Stomach (tissue), 9 donors: ENCODE data around the gene FRY. TPM values are rescaled to one million over a fixed set of nuclear protein-coding genes. Genes with fewer than 3 reads are reported as not detected.
A peak's percentile ranks its signal among the peaks of the same experiment; 100 is the strongest.

Experiments used
- DNase-seq, 2 donors: peaks; one replicate each; pipeline versions ENCODE4 v3.0.0 to v3.0.0-alpha.2; 2013 to 2019
- H3K27ac ChIP-seq, 5 donors: fragments of 200-600 bp in 4 of 5; sonication (generic) in 4 of 5; one replicate each; pipeline ENCODE4 v1.5.1; 2013 to 2019; ENCODE audit warnings: mild to moderate bottlenecking in 1 of 5, moderate library complexity in 1 of 5
- H3K27me3 ChIP-seq, 3 donors: fragments of 200-600 bp; sonication (generic); one replicate each; pipeline ENCODE4 v1.5.1; 2017 to 2019; ENCODE audit warnings: mixed run types in 1 of 3
- H3K36me3 ChIP-seq, 4 donors: fragments of 200-600 bp; sonication (generic); 1 replicate in 3 of 4; 2 replicates in 1 of 4; pipeline ENCODE4 v1.5.1; 2016 to 2019
- H3K4me1 ChIP-seq, 4 donors: fragments of 200-600 bp; sonication (generic); one replicate each; pipeline ENCODE4 v1.5.1; 2016 to 2019
- H3K4me3 ChIP-seq, 4 donors: fragments of 200-600 bp; sonication (generic) in 3 of 4; one replicate each; pipeline ENCODE4 v1.5.1; 2016 to 2019; ENCODE audit warnings: mild to moderate bottlenecking in 1 of 4
- H3K9me3 ChIP-seq, 4 donors: fragments of 200-600 bp; sonication (generic); one replicate each; pipeline ENCODE4 v1.5.1; 2016 to 2019
- EP300 ChIP-seq: sonication (generic); formaldehyde crosslinking; IDR thresholded peaks from one replicate; pipeline ENCODE4 v1.6.1; 2017; ENCODE audit warnings: antibody characterized with exemption
- POLR2A ChIP-seq, 4 donors: fragments of 450-650 bp; IDR thresholded peaks; one replicate each; pipeline ENCODE4 v1.6.1; 2016; ENCODE audit warnings: antibody characterized with exemption in 4 of 4, control low read depth in 2 of 4, mild to moderate bottlenecking in 1 of 4, moderate library complexity in 1 of 4
- POLR2AphosphoS5 ChIP-seq, 3 donors: sonication (generic); formaldehyde crosslinking; IDR thresholded peaks; one replicate each; pipeline ENCODE4 v1.6.1; 2016; ENCODE audit warnings: antibody characterized with exemption in 3 of 3
- WGBS, 5 donors: extraction: QIAGEN DNeasy Blood & Tissue Kit in 3 of 5; methylation state at CpG; one replicate each; pipeline versions ENCODE4 v1.1.5 to v1.1.7; 2013 to 2018; 5-methylcytosine and 5-hydroxymethylcytosine counted together
- intact Hi-C: fragments of 100-400 bp; cut with DNase I; formaldehyde crosslinking; loops from one replicate; pipeline ENCODE4 v1.15.1; 2023; ENCODE audit warnings: low total_unique reads
- polyA plus RNA-seq, 3 donors: library from polyadenylated mRNA; stranded (reverse); fragments of 200-250 nt; gene quantifications; one replicate each; pipeline ENCODE4 v1.2.3, GENCODE V29; 2013
- total RNA-seq, 5 donors: library from RNA; depleted of rRNA; stranded (reverse); fragments of >200 nt; gene quantifications; one replicate each; pipeline versions ENCODE4 v1.1.0 to v1.2.3, GENCODE V29; 2014 to 2016
- TF ChIP-seq, protein P1 (sequence below), 7 experiments: fragments of 450-650 bp in 4 of 7; fragments of 200-600 bp in 3 of 7; sonication (generic) in 3 of 7; IDR thresholded peaks; one replicate each; pipeline ENCODE4 v1.5.1; 2016 to 2019; ENCODE audit warnings: antibody characterized with exemption in 7 of 7, control low read depth in 2 of 7, mild to moderate bottlenecking in 1 of 7
- donor health status: healthy with polysubstance abuse.
- donor health status: Bipolar disorder and iron deficiency.
- donor health status: healthy.

Gene FRY
- total and polyA plus RNA-seq, 8 donors = 3.5 to 97.1 (median 16.4) TPM

DNA sequence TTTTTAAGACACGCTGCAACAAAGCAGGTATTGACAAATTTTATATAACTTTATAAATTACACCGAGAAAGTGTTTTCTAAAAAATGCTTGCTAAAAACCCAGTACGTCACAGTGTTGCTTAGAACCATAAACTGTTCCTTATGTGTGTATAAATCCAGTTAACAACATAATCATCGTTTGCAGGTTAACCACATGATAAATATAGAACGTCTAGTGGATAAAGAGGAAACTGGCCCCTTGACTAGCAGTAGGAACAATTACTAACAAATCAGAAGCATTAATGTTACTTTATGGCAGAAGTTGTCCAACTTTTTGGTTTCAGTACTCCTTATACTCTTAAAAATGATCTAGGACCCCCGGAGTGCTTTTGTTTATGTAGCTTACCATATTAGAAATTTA lies 284.9 kb downstream of the FRY start:
- Histone ChIP-seq H3K9me3 (no peaks in the 10 kb centered on the region), H3K4me3 (peak overlapping the region; percentile 77 to 99 (median 78)), H3K27ac (peak overlapping the region in 2 of 5 donors; percentile 95 to 99), H3K4me1 (peaks cover 0 to 14% (median 8%) of the 10 kb centered on the region in 4 donors), H3K36me3 (no peaks in the 10 kb centered on the region), H3K27me3 (no peaks in the 10 kb centered on the region)
- intact Hi-C loops = no loop called here
- no peak for DNase-seq
- TF ChIP-seq EP300 (no peak), POLR2A (IDR thresholded peaks at IDR 0.05) (no peak), POLR2AphosphoS5 (IDR thresholded peaks at IDR 0.05) (no peak)
- TF ChIP-seq, protein P1, sequence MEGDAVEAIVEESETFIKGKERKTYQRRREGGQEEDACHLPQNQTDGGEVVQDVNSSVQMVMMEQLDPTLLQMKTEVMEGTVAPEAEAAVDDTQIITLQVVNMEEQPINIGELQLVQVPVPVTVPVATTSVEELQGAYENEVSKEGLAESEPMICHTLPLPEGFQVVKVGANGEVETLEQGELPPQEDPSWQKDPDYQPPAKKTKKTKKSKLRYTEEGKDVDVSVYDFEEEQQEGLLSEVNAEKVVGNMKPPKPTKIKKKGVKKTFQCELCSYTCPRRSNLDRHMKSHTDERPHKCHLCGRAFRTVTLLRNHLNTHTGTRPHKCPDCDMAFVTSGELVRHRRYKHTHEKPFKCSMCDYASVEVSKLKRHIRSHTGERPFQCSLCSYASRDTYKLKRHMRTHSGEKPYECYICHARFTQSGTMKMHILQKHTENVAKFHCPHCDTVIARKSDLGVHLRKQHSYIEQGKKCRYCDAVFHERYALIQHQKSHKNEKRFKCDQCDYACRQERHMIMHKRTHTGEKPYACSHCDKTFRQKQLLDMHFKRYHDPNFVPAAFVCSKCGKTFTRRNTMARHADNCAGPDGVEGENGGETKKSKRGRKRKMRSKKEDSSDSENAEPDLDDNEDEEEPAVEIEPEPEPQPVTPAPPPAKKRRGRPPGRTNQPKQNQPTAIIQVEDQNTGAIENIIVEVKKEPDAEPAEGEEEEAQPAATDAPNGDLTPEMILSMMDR (IDR thresholded peaks at IDR 0.05) = no peak
- WGBS, 5 donors = 53 to 66% (median 57%) methylated on average over 6 of the region's 6 CpGs

DNA sequence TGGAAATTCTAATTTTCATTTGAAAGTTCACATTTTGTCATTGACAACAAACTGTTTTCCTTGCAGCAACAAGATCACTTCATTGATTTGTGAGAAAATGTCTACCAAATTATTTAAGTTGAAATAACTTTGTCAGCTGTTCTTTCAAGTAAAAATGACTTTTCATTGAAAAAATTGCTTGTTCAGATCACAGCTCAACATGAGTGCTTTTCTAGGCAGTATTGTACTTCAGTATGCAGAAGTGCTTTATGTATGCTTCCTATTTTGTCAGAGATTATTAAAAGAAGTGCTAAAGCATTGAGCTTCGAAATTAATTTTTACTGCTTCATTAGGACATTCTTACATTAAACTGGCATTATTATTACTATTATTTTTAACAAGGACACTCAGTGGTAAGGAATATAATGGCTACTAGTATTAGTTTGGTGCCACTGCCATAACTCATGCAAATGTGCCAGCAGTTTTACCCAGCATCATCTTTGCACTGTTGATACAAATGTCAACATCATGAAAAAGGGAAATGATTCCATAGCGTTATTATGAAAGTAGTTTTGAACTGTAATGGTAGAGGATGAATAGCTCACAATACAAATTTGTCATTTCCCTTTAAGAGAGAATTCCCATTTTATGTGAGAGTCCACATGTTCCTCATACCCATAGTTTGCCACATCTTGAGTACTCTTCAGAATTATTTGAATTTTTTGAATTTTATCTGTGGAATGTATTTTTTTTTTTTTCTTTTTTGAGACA lies 286.3 kb downstream of the FRY start:
- H3K27me3 ChIP-seq = no peaks in the 10 kb centered on the region
- H3K36me3 ChIP-seq = no peaks in the 10 kb centered on the region
- no peaks in the 10 kb centered on the region for H3K9me3 ChIP-seq
- H3K4me1 ChIP-seq = peaks cover 0 to 14% (median 8%) of the 10 kb centered on the region in 4 donors
- no peak overlapping the region for H3K27ac ChIP-seq
- no peak for DNase-seq
- intact Hi-C loops = no loop called here
- WGBS, 5 donors = 81 to 94% (median 90%) methylated on average over 2 of the region's 2 CpGs
- H3K4me3 ChIP-seq = no peak overlapping the region
- TF ChIP-seq POLR2AphosphoS5 (IDR thresholded peaks at IDR 0.05) (no peak), POLR2A (IDR thresholded peaks at IDR 0.05) (no peak)

GRCh38 chr13:32320528-32320927 lies 289.0 kb downstream of the FRY start:
- Histone ChIP-seq H3K9me3 (no peaks in the 10 kb centered on the region), H3K27ac (no peak overlapping the region), H3K4me1 (peaks cover 0 to 14% (median 8%) of the 10 kb centered on the region in 4 donors), H3K27me3 (no peaks in the 10 kb centered on the region), H3K36me3 (no peaks in the 10 kb centered on the region), H3K4me3 (no peak overlapping the region)
- 60 to 67% (median 64%) methylated on average over 4 of the region's 4 CpGs for WGBS, 5 donors
- no peak for DNase-seq
- intact Hi-C loops = no loop called here
- TF ChIP-seq EP300 = no peak
- TF ChIP-seq, protein P1 (IDR thresholded peaks at IDR 0.05) = no peak
- no peak for TF ChIP-seq POLR2A (IDR thresholded peaks at IDR 0.05)
- TF ChIP-seq POLR2AphosphoS5 (IDR thresholded peaks at IDR 0.05) = no peak

DNA sequence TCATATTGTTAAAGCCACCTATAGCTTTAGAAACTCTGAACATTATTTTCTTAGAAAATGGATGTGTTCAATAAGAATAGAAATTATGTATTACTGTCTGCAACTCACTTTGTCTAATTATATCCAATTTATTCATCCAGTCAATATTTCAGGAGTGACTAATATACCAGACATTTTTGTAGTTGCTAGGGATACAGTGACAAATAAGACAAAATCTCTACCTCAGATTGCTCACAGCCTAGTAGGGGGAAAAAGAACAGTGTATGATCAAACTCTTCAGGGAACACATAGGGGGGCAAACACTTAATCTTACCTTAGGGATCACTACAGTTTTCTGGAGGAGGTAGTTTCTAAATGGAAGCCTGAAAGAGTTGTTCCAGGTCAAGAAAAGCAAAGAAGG lies 292.3 kb downstream of the FRY start:
- Histone ChIP-seq H3K4me1 (no peaks in the 10 kb centered on the region), H3K36me3 (no peaks in the 10 kb centered on the region), H3K4me3 (no peak overlapping the region), H3K27ac (no peak overlapping the region), H3K27me3 (no peaks in the 10 kb centered on the region), H3K9me3 (no peaks in the 10 kb centered on the region)
- TF ChIP-seq POLR2AphosphoS5 (IDR thresholded peaks at IDR 0.05) = no peak
- TF ChIP-seq EP300 = no peak
- no peak for TF ChIP-seq POLR2A (IDR thresholded peaks at IDR 0.05)
- TF ChIP-seq, protein P1 (IDR thresholded peaks at IDR 0.05) = no peak
- intact Hi-C loops = no loop called here
- DNase-seq = no peak

- Histone ChIP-seq H3K27ac (no peak overlapping the region), H3K4me1 (no peaks in the 10 kb centered on the region), H3K9me3 (no peaks in the 10 kb centered on the region), H3K36me3 (peaks cover 0 to 5% (median 0%) of the 10 kb centered on the region in 4 donors), H3K27me3 (no peaks in the 10 kb centered on the region), H3K4me3 (no peak overlapping the region)
- 90 to 100% (median 94%) methylated on average over 2 of the region's 2 CpGs for WGBS, 5 donors
- intact Hi-C loops = no loop called here
- no peak for TF ChIP-seq POLR2AphosphoS5 (IDR thresholded peaks at IDR 0.05)
- DNase-seq = no peak
Measured at GRCh38 chr13:32330441-32330840, 298.9 kb downstream of the FRY start.
